MM.1S (cell line): ENCODE results near the gene MRPL51.

Source experiments
- EZH2 ChIP-seq: fragments of 300-600 bp; sonication (generic); optimal IDR thresholded peaks from 2 replicates; pipeline ENCODE3; 2017; ENCODE audit warnings: low read depth, mild to moderate bottlenecking, antibody characterized with exemption, low read length, mixed read lengths
- TF ChIP-seq, protein P1 (sequence below): fragments of 300-600 bp; sonication (generic); IDR thresholded peaks from 2 replicates; pipeline ENCODE4 v1.5.1; 2016; ENCODE audit warnings: antibody characterized with exemption, low read length, mixed read lengths

DNA sequence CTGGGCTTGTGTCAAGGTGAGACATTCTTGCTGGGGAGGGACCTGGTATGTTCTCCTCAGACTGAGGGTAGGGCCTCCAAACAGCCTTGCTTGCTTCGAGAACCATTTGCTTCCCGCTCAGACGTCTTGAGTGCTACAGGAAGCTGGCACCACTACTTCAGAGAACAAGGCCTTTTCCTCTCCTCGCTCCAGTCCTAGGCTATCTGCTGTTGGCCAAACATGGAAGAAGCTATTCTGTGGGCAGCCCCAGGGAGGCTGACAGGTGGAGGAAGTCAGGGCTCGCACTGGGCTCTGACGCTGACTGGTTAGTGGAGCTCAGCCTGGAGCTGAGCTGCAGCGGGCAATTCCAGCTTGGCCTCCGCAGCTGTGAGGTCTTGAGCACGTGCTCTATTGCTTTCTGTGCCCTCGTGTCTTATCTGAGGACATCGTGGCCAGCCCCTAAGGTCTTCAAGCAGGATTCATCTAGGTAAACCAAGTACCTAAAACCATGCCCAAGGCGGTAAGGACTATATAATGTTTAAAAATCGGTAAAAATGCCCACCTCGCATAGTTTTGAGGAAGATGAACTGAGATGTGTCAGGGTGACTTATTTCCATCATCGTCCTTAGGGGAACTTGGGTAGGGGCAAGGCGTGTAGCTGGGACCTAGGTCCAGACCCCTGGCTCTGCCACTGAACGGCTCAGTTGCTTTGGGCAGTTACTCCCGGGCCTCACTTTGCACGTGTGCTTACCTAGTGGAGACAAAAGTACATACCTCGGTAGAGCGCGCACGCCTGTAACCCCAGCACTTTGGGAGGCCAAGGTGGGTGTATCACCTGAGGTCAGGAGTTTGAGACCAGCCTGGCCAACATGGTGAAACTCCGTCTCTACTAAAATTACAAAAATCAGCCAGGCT is 45.6 kb upstream of the MRPL51 start:
- TF ChIP-seq, protein P1, sequence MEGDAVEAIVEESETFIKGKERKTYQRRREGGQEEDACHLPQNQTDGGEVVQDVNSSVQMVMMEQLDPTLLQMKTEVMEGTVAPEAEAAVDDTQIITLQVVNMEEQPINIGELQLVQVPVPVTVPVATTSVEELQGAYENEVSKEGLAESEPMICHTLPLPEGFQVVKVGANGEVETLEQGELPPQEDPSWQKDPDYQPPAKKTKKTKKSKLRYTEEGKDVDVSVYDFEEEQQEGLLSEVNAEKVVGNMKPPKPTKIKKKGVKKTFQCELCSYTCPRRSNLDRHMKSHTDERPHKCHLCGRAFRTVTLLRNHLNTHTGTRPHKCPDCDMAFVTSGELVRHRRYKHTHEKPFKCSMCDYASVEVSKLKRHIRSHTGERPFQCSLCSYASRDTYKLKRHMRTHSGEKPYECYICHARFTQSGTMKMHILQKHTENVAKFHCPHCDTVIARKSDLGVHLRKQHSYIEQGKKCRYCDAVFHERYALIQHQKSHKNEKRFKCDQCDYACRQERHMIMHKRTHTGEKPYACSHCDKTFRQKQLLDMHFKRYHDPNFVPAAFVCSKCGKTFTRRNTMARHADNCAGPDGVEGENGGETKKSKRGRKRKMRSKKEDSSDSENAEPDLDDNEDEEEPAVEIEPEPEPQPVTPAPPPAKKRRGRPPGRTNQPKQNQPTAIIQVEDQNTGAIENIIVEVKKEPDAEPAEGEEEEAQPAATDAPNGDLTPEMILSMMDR, result no peak
- TF ChIP-seq EZH2, result no peak
